CD4-positive, alpha-beta T cell treated with Interleukin-21 for 1 hour (primary cell): ENCODE results near the gene GPHA2.

ENCODE experiments used
- DNase-seq: peaks from one replicate; pipeline ENCODE4 v3.0.0-alpha.2; 2020

GPHA2 gene

DNA sequence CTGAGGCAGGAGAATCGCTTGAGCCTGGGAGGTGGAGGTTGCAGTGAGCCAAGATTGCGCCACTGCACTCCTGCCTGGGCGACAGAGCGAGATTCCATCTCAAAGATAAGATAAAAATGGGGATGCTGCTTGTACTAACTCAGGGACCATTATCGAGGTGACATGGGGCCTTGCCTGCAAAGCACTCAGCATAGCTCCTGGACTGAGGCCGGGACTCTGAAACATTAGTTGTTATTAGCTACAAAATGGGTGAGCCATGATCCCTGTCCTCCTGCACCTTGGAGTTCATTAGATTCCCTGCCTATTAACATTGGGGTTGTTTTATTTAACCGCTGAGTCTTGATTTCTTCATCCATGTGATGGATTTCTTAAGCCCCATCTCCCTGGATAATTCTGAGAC, 6.1 kb downstream of the GPHA2 start:
- no peak for DNase-seq

DNA sequence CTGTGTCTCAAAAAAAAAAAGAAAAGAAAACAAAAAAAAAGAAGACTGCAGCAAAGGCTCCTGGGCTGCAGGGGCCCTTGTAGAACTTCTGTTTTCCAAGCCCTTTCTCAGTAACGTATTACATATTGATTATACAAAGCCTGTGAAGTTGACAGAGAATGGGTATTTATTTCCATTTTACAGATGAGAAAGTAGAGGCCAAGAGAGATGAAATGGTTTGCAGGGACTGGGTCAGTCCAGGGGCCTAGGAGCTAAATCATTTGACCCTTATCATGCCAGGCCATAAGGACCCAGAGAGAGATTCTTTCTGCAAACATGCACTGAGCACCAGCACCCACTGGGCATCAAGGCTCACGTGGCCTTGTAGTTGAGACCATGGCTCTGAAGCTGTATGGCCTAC, 6.7 kb downstream of the GPHA2 start:
- no peak for DNase-seq

DNA sequence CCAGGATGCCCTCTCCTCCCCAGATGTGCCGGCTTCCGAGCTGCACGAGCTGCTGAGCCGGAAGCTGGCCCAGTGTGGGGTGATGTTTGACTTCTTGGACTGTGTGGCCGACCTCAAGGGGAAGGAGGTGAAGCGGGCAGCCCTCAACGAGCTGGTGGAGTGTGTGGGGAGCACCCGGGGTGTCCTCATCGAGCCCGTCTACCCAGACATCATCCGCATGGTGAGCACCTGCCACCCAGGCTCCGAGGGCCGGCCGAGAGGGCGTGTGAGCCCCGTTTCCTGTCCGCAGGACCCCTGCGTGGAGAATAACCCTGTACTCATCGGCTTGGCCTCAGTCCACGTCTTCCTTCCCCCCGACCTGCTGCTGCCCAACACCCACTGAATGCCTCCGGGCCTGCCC, 9.0 kb downstream of the GPHA2 start:
- DNase-seq = no peak

DNA sequence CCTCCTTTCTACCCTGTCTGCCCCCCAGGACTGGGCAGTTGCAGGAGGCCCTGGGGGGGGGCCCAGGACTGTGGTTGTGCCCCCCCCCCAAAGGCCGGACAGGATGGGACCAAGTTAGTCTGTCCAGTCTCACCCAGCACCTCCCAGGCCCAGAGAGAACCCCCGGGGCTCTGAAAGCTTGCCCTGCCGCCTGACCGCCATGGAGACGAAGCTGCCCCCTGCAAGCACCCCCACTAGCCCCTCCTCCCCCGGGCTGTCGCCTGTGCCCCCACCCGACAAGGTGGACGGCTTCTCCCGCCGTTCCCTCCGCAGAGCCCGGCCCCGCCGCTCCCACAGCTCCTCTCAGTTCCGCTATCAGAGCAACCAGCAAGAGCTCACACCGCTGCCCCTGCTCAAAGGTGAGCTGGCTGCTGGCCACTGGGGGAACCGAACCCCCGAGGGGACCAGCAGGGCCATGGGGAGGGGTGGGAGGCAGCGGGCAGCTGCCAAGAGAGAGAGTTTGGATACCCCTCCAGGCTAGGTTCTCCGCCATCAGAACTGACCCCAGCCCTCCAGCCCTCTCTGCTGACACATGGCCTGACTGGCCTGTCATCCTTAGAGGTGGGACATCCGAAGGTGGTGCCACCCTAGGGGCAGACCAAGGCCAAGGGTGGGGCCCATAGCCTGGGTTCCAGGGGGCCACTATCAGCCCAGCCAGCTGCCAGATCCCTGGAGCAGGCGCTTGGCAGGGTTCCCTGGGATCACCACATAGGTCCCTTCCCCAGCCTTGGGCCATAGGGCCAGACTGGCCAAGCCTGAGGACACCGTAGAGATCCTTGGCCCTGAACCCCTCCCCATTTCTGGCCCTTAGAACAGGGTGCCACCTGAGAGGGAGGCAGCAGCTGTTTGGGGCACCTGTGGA, 9.9 kb downstream of the GPHA2 start:
- DNase-seq = no peak

DNA sequence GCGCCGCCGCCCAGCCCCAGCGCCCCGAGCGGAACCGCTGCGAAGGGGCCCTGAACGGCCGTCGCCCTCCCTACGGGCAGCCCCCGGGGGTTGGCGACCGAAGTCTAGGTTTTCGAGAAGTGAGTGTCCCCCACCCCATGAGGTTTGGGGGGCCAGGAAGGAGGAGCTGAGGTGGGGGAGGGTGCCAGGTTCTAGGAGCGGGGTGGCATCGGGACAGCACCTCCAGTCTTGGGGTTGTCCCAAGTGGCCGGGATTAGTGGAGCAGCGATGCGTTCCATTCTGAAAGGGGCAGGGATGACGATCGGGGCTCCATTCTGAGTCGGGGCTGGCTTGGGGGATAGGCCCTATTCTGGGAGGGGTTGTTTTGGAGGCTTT, 10.8 kb downstream of the GPHA2 start:
- DNase-seq = no peak

DNA sequence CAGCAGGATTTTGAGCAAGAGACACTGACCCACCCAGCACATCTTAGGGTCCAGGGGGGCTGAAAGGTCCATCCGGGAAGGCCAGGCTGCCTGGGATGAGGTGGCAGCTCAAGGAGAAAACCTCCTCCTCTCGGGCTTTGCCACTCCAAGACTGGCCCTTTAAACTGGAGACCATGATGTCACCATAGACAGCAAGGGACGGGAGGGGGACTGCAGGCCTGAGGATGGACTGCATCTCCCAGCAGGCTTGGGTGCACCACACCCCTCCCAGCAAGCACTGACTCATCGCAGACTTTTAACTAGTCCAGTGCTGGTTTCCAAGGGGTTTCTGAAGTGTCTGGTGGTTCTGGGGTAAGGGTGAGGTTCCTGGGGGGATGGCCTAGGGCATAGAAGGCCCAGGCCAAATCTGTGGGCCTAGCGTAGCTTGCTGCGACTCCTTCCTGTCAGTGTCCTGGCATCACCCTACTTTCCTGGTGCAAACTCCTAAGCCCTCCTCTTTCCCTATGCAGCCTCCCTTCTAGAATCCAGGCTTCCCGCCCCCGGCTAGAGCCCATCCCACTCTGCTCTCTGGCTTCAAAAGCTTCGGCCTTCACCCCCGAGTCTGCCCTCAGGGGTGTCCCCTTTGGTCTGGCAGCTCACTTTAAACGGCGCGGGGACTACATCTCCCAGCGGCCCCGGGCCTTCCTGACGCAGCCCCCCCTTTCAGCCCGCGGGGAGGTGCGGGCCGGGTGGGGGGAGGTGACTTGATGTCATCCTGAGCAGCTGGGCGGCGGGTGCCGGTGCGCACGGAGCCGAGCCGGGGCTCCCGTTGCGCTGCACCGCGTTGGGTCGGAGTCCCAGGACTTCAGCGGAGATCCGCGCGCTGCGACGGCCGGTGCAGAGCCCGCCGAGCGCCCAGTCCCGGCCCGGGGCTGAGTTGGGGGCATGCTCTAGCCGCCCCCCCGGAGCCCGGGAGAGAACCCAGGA, 11.5 kb downstream of the GPHA2 start, which contains the start of gene PPP2R5B:
Gene PPP2R5B (plus strand): TSS at position 746 of the 966 bp plus-strand sequence. CDS start 1,046 bp downstream, outside the sequence.
- DNase-seq = peak; percentile 91

DNA sequence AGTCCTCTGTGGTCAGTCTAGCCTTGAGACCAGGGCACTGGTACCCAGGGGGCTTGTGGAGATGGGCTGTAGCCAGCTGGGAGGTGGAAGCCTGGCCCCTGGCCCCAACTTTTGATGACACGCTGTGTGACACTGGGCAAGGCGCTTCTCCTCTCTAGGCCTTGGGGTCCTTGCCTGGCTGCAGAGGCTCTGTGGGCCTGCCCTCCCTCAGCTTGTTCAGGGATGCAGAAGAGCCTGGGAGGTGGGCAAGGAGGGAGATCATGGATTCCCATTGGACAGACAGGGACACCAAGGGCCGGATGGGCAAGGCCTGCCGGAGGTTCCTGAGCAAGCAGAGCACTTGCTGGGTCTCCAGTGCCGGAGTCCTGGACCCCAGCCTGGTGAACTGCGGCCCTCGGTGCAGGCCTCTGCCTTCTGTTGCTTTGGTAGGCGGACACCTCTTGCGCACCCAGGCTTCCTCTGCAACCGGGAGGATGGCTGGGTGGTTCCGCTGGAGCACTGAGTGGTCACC, 12.5 kb downstream of the GPHA2 start:
- DNase-seq = no peak

DNA sequence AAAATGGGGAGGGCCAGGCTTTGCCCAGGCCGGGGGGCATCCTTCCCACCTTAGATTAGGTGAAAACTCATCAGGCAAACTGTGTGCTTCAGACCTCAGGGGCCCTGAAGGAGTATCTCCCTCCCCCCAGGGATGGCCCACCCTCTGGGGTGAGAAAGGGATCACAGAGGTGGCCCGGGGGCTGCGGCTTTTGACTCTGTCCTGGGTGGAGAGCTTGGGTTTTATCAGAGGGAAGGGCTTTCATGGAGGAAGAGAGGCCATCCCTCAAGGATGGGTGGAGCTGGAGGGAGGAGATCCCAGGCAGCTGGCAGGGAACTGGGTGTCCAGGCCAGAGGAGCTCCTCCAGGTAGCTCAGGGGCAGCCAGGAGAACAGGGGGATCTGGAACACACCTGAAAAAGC, 14.3 kb downstream of the GPHA2 start:
- no peak for DNase-seq

DNA sequence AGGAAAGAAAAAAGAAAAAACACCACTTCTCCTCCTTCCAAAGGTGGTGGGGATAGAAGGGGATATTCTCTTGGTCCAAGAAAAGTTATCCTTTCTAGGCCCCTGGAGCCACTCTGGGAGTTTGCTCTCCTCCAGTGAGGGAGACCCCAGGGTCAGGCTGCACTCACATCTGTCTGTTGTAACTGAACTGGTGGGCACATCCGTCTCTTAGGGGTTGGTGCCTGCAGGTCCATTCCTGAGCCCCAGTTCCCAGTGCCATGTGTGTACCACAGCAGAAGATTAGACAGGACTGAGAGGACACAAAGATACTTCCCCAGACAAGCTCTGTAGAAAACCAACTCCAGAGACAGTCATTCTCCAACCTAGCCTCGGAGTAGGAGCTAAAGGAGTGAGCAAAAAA, 15.6 kb downstream of the GPHA2 start:
- DNase-seq = no peak

DNA sequence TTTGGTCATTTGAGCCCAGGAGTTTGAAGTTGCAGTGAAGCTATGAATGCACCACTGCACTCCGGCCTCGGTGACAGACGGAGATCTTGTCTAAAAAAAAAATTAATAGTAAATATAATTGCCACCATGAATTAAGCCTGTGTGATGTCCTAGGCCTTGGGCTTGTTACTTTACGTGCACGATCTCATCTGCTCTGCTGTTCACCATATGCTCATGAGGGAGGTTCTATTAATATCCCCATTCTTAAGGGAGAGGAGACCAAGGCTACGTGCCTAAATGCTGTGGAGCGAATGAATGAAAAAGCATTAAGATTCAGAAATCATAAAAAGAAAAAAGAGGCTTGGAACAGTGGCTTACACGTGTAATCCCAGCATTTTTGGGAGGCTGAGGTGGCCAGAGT, 16.1 kb downstream of the GPHA2 start:
- no peak for DNase-seq

DNA sequence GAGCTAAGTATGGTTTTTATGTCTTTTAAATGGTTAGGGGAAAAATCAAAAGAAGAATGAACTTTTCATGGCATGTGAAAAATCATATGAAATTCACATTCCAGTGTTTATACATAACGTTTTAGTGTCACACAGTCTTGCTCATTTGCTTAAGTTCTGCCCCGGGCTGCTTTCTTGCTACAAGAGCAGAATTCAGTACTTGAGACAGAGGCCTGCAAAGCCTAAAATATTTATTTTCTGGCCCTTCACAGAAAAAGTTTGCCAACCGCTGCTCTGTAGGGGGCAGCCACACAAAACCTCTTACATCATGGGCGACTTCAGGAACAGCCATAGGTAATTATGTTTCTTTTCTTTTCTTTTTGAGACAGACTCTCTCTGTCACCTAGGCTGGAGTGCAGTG, 17.7 kb downstream of the GPHA2 start:
- no peak for DNase-seq

DNA sequence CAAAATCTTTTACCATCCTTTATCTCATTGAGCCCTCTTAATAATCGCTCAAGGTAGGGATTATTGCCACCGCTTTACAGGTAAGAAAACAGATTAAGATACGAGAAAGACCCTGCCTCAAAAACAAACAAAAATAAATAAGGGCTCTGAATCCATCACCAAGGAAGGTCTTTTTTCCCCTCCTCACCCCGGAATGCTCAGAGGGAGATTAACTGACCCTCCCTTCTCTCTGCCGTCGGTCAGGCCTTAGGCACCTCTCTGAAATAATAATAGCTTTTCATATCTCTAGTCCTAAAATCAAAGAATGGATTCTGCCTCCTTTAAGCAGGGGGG, 18.1 kb downstream of the GPHA2 start:
- DNase-seq = no peak

DNA sequence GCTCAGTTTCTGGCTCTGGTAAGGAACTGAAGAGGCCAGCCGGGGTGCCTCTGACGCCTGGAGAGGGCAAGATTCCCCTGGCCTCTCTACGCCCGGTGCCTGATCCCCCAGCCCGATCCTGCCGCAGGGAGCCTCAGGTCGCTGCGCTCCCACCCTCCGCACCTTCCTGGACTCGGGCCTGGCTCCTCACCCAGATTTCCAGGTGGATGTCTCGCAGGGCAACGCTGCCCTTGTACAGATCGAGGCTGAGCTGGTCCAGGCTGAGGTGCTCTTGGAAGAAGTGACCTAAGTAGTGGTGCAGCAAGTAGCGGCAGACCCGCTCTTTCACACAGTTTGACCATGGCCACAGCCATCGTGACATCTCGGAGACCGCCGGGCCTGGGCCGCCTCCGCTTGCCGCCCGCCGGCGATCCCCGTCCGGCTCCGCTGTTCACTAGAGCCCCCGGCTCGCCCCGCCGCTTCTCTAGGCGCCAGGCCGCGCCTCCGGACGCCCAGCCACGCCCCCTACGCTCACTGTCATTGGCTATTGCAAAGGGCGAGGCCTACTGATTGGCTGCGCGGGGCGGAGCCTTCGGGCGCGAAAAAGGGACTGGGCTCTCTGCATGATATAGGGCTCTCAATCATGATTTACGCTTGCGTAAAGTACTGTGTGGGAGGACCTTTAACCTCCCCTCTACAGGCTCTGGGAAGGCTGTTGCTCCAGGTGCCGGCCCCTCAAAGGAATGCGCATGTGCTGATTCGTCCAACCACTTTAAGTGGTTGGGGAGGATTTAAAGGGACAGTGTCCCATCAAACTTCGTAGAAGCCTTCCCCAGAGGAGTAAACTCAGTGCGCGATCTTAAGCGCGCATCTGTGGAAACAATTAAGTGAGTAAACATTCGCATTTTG, 18.7 kb downstream of the GPHA2 start, which contains the start of gene ATG2A:
Gene ATG2A (minus strand): TSS at position 435 of the 888 bp plus-strand sequence. CDS start 74 bp downstream, at position 361.
- peak; percentile 100 for DNase-seq

DNA sequence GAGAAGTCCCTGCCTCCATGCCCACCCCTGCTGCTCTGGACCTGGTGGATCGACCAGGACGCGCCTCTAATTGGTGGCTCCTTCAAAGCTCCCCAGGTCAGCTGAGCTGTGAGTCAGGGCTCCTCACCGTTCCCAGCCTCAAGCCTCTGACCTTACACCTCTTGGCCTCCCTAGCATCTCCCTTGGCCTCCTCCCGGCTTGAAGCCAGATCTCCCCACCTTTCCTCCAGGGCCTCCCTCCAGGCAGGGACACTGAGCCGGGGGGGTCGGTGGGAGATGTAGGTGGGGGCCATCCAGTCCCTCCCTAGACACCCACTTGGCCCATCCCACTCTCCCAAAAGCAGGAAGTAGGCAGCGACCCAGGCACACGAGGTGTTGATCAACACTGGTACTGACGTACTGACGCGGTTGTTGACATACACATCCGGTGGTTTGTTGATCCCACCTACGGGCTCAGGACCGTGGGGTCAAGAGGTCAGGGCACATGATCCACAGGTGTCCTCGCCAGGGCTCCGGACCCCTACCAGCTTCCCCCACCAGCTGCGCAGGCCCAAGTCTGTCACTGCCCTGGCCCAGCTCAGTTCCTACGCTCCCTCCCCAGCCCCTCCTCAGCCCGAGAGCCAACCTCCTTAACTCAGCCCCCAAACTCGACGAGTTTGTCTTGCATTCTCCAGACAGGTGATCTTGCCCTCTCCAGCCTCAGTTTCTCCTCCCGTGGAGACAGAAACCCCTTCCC, 19.5 kb downstream of the GPHA2 start:
- peak; percentile 72 for DNase-seq

DNA sequence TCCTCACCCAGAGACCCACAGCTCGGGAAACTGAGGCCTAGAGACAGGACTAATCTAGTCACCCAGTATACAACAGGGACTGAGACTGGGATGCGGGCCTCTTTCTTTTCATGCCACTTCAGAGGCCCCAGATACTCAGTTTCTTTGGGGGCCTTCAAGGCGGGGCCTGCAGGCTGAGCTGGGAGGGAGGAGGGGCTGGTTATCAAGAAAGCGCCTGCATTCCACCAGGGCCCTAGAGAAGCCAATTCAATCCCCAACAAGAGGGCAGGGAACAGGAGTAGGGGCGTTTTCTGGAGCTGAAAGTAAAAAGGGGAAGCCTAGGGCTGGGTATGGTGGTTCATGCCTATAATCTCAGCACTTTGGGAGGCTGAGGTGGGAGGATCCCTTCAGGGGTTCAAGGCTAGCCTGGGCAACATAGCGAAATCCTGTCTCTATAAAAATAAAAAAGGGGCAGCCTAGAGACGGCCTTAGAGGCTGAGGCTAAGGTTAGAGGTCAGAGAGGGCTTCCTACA, 20.3 kb downstream of the GPHA2 start:
- DNase-seq = no peak

DNA sequence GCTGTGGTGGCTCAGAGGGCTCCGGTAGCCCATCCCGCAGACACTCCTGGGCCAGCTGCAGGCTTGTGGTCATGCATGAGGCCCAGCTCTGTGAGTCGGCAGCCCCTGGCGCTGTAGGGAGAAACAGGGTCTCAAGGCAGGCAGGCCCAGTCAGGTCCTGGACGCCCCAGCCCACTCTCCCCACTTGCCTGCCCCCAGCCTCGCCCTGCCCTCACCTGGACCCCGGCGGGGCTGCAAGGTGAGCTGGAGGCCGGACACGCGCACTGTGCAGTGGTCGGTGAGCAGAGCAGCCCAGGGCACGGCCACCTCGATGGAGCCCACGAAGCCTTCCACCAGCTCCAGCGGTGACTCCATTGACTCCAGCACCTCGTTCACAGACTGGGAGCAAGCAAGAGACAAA, 21.6 kb downstream of the GPHA2 start:
- no peak for DNase-seq

DNA sequence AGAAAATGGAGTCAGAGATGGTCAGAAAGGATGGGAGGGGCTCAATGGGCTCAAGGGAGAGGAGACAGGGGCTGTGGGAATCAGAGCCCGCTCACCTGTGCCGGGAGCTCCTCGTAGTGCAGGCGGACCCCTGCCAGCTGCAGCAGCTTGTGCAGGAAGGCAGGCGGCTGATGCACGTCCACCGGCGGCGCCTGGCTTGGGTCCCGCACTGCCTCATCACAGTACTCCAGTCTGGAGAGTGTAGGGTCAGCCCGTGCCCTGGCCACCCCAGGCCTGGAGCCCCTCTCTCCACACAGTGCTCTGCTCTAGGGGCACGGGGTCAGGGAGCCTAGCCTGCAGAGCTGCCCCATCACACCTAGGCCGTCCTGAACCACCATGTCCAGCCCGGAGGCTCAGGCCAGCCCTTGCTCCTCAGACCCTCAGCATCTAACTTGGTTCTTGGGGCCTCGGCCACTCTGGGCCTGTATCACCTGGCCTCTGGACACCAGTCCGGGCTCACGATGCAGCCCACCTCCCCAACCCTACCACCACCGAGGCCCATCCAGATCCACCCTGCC, 22.4 kb downstream of the GPHA2 start:
- DNase-seq = no peak

DNA sequence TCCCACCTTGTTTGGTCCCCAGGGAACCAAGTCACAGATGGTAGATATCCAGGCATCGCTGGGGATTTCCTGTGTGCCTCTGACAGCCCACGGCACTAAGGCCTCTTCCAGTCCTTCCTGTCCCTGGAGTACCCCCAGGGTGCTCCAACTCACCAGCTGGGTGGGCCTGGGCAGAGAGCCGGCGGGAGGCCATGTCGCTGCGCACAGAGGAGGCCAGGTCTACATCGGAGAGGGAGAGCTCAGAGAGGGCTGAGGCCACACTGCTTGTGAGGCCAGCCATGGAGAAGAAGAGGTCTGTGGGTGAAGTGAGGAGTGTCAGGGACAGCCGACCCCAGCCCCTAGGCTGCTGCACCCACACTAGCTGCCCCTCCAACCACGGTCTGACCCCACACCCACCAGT, 24.0 kb downstream of the GPHA2 start:
- no peak for DNase-seq

DNA sequence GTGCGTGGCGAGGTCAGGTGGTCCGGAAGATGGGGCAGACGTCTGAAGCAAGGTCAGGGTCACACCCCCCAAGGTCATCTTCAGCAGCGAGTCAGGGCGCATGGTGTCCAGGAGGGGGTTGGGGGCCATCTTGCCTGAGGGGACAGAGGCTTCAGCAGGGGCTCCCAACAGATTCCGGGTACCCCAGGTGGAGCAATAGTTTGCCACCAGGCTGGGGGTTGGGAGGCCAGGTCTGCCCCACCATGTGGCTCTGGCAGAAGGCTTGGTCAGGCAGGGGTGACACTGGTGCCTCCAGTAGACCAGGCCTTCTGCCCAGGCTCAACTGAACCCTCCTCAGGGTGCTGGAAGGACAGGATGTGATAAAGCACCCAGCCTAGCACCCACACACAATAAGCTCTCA, 24.6 kb downstream of the GPHA2 start:
- no peak for DNase-seq

DNA sequence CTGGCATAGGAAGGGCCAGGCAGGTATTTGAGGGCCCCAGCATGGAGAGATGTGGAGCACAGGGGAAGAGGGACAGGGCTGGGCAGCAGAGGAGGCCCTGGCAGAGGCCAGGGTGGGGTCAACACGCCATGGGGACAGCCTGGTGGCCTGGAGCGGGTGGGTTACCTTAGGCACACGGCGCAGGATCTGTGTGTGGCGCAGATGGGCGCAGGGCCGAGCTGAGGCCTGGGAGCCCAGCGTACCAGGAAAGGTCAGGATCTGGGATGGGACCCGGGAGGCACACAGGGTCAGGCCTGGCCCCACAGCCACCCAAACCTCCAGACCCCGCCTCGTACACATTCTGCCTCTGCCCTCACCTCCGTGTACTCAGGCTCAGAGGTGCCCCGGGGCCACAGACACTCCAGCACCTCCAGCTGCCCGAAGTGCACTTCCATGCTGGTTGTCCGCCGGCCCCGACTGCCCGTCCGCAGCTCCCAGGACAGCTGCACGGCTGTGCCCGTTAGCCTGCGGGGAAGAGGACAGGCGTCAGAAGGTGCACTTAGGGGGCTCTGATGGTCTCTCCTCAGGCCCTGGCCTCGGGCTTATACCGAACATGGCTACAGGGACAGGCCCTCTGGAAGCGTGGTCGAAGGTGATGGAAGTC, 25.1 kb downstream of the GPHA2 start:
- DNase-seq = no peak
